ENCODE measurements around the gene MAST1. TPM values are rescaled to one million over a fixed set of nuclear protein-coding genes. Genes with fewer than 3 reads are reported as not detected.
A peak's percentile ranks its signal among the peaks of the same experiment; 100 is the strongest.

Gene MAST1
- total RNA-seq, 1 experiment from 2014 or later = 28.9 TPM

DNA sequence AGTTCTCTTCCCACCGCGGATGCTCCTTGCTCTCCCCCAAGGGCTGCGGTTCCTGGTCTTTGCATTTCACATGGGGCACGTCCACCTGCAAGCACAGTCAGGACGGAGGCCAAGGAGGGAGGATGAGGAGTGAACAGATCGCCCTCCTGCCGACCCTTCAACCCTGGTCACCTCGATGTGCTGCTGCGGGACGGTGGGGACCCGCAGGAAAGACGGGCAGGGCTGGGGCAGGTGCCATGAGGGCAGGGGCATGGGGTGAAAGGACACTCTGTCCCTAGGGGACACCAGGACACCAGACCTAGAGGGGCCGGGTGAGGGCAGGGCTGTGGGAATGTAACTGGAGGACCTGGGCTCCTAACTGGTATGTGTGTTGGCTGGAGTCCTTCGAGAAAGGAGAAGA, 79.9 kb downstream of the MAST1 start:
- no peak overlapping the region for H3K9ac ChIP-seq (ENCODE audit: low read length)
- no peaks in the 10 kb centered on the region for H3K9me3 ChIP-seq (ENCODE audit: control insufficient read depth in 1 of 2, insufficient read depth in 1 of 2, low read depth in 1 of 2, low read length in 2 of 2)
- no peak for ATAC-seq
- H3K4me2 ChIP-seq (ENCODE audit: low read length) = no peak overlapping the region
- no peaks in the 10 kb centered on the region for H4K20me1 ChIP-seq (ENCODE audit: insufficient read depth)
- no peak overlapping the region for H3K4me3 ChIP-seq (replicated peaks in 1 of 2; ENCODE audit: low read depth in 1 of 2, low read length in 2 of 2)
- CTCF ChIA-PET = no interaction called here
- H3K27ac ChIP-seq (ENCODE audit: low read depth, low read length) = no peak overlapping the region
- no peaks in the 10 kb centered on the region for H3K9me2 ChIP-seq (ENCODE audit: insufficient read depth)
- intact Hi-C loops (cut with micrococcal nuclease) = no loop called here
- TF ChIP-seq POLR2AphosphoS5 (IDR thresholded peaks at IDR 0.05; ENCODE audit: low read depth, low read length) (no peak), SRF (IDR thresholded peaks at IDR 0.05; ENCODE audit: low read depth) (no peak), MAX (IDR thresholded peaks at IDR 0.05) (no peak), EZH2phosphoT487 (IDR thresholded peaks at IDR 0.05; ENCODE audit: borderline replicate concordance) (no peak), CBX3 (IDR thresholded peaks at IDR 0.05; ENCODE audit: low read depth) (no peak)
- no peaks in the 10 kb centered on the region for H3K27me3 ChIP-seq (ENCODE audit: insufficient read depth, low read length)
- H2AFZ ChIP-seq (ENCODE audit: low read depth, low read length, poor library complexity, severe bottlenecking) = no peak overlapping the region
- no peaks in the 10 kb centered on the region for H3K79me2 ChIP-seq (ENCODE audit: insufficient read depth, low read length)
- no TSS peak for BruUV-seq (replicated peaks)
- no peak for DNase-seq (ENCODE audit: low read depth, low spot score)
- H3K4me1 ChIP-seq (ENCODE audit: control insufficient read depth in 1 of 2, insufficient read depth in 2 of 2, low read length in 2 of 2) = peaks cover 0 to 10% of the 10 kb centered on the region in 2 experiments; a peak in 2 of 4 replicates
- H3K36me3 ChIP-seq (ENCODE audit: control insufficient read depth in 1 of 2, insufficient read depth in 2 of 2, low read length in 2 of 2) = peaks cover 8 to 11% of the 10 kb centered on the region in 2 experiments; a peak in 3 of 4 replicates
- POLR2A ChIA-PET = no interaction called here
- RAD21 ChIA-PET (ENCODE audit: low non-redundant PET in 1 of 2, low total read pairs in 2 of 2, uncharacterized antibody in 2 of 2, unreplicated experiment in 2 of 2) = no interaction called here

DNA sequence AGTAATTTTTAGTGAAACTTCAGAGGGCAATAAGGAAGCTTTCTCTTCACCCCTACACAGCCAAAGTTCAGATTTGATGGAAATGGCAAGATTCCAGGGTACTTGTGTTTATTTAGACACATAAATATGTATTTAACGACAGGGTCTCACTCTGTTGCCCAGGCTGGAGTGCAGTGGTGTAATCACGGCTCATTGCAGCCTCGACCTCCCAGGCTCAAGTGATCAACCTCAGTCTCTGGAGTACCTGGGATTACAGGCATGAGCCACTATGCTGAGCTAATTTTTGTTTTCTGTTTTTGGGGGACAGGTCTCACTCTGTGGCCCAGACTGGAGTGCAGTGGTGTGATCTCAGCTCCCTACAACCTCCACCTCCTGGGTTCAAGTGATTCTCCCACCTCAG, 82.7 kb downstream of the MAST1 start:
- Histone ChIP-seq H3K27me3 (ENCODE audit: insufficient read depth, low read length) (no peaks in the 10 kb centered on the region), H4K20me1 (ENCODE audit: insufficient read depth) (no peaks in the 10 kb centered on the region), H3K79me2 (ENCODE audit: insufficient read depth, low read length) (no peaks in the 10 kb centered on the region), H3K4me3 (replicated peaks in 1 of 2; ENCODE audit: low read depth in 1 of 2, low read length in 2 of 2) (no peak overlapping the region), H3K9me2 (ENCODE audit: insufficient read depth) (no peaks in the 10 kb centered on the region), H3K4me2 (ENCODE audit: low read length) (no peak overlapping the region), H3K27ac (ENCODE audit: low read depth, low read length) (peak overlapping the region; percentile 29; the same call in 1 of the 2 replicates), H2AFZ (ENCODE audit: low read depth, low read length, poor library complexity, severe bottlenecking) (no peak overlapping the region), H3K4me1 (ENCODE audit: control insufficient read depth in 1 of 2, insufficient read depth in 2 of 2, low read length in 2 of 2) (peaks cover 0 to 10% of the 10 kb centered on the region in 2 experiments; a peak in 2 of 4 replicates), H3K9ac (ENCODE audit: low read length) (no peak overlapping the region), H3K36me3 (ENCODE audit: control insufficient read depth in 1 of 2, insufficient read depth in 2 of 2, low read length in 2 of 2) (peaks cover 23 to 30% of the 10 kb centered on the region in 2 experiments; a peak in 3 of 4 replicates), H3K9me3 (ENCODE audit: control insufficient read depth in 1 of 2, insufficient read depth in 1 of 2, low read depth in 1 of 2, low read length in 2 of 2) (no peaks in the 10 kb centered on the region)
- DNase-seq (ENCODE audit: low read depth, low spot score) (no peak), ATAC-seq (no peak)
- ChIA-PET CTCF (interaction anchor here (1.2 kb wide), 1 partner anchor 44 kb away, joined by 4 read pairs; no protein-coding TSS in a partner anchor), POLR2A (interaction anchor here (1.1 to 1.5 kb wide), 2 partner anchors 11 to 17 kb away, joined by 3 to 5 read pairs; no protein-coding TSS in a partner anchor), RAD21 (ENCODE audit: low non-redundant PET in 1 of 2, low total read pairs in 2 of 2, uncharacterized antibody in 2 of 2, unreplicated experiment in 2 of 2) (no interaction called here)
- no peak for TF ChIP-seq CEBPB (IDR thresholded peaks at IDR 0.05; ENCODE audit: low read depth)
- no peak for TF ChIP-seq ZFX (IDR thresholded peaks at IDR 0.05)
- TF ChIP-seq RAD21 (IDR thresholded peaks at IDR 0.05; ENCODE audit: low read depth) = no peak
- TF ChIP-seq POLR2AphosphoS5 (IDR thresholded peaks at IDR 0.05; ENCODE audit: low read depth, low read length) = no peak; the same call in 1 of the 2 replicates
- no peak for TF ChIP-seq JUND (IDR thresholded peaks at IDR 0.05)
- TF ChIP-seq EZH2 (IDR thresholded peaks at IDR 0.05) = no peak
- no peak for TF ChIP-seq ZNF274 (IDR thresholded peaks at IDR 0.05; ENCODE audit: low read depth, low read length)
- BruUV-seq (replicated peaks) = TSS peak; percentile 8
- intact Hi-C loops (cut with micrococcal nuclease) = no loop called here
